Endodermal cell (in vitro differentiated cells): ENCODE data around the gene ANKFY1. TPM values are rescaled to one million over a fixed set of nuclear protein-coding genes. Genes with fewer than 3 reads are reported as not detected.

Experiments
- DNase-seq: peaks from one replicate; pipeline ENCODE4 v3.0.0-alpha.2; 2017
- H3K27ac ChIP-seq: 2 replicates; pipeline ENCODE4 v1.5.1; 2013; ENCODE audit warnings: mild to moderate bottlenecking, low read depth, low read length, moderate library complexity
- H3K27me3 ChIP-seq: 2 replicates; pipeline ENCODE4 v1.6.1; 2013; ENCODE audit warnings: mild to moderate bottlenecking, low read length, moderate library complexity; ENCODE audit not compliant: insufficient read depth, control insufficient read depth, poor library complexity, severe bottlenecking
- H3K36me3 ChIP-seq: 2 replicates; pipeline ENCODE4 v1.7.0; 2013; ENCODE audit warnings: mild to moderate bottlenecking, low read length, moderate library complexity; ENCODE audit not compliant: control insufficient read depth, insufficient read depth
- H3K4me1 ChIP-seq: one replicate; pipeline ENCODE4 v1.7.0; 2013; ENCODE audit warnings: low read length; ENCODE audit not compliant: control insufficient read depth, insufficient read depth
- H3K4me3 ChIP-seq: 2 replicates; pipeline ENCODE4 v1.5.1; 2013; ENCODE audit warnings: mild to moderate bottlenecking, low read length, moderate library complexity
- H3K9ac ChIP-seq: 2 replicates; pipeline ENCODE4 v1.6.1; 2013; ENCODE audit warnings: mild to moderate bottlenecking, low read length, moderate library complexity; ENCODE audit not compliant: poor library complexity, severe bottlenecking; ENCODE audit errors: extremely low read depth
- H3K9me3 ChIP-seq: 2 replicates; pipeline ENCODE4 v1.6.1; 2013; ENCODE audit warnings: mild to moderate bottlenecking, low read length, moderate library complexity; ENCODE audit not compliant: control insufficient read depth
- H3K27ac Mint-ChIP-seq: 2 replicates; pipeline ENCODE4 v1.8.0; 2020; ENCODE audit warnings: mixed read lengths
- H3K27me3 Mint-ChIP-seq: 2 replicates; pipeline ENCODE4 v1.8.0; 2021; ENCODE audit warnings: mild to moderate bottlenecking, mixed read lengths; ENCODE audit not compliant: insufficient read depth
- H3K36me3 Mint-ChIP-seq: 2 replicates; pipeline ENCODE4 v1.8.0; 2020; ENCODE audit warnings: low read depth, mixed read lengths
- H3K4me1 Mint-ChIP-seq: 2 replicates; pipeline ENCODE4 v1.8.0; 2020; ENCODE audit warnings: mixed read lengths
- H3K4me3 Mint-ChIP-seq: 2 replicates; pipeline ENCODE4 v1.8.0; 2020; ENCODE audit warnings: mild to moderate bottlenecking, moderate library complexity, mixed read lengths
- H3K9me3 Mint-ChIP-seq: 2 replicates; pipeline ENCODE4 v1.8.0; 2020; ENCODE audit warnings: mild to moderate bottlenecking, mixed read lengths
- WGBS, 2 experiments: methylation state at CpG; one replicate each; pipeline versions ENCODE4 v1.1.5 to v1.1.7; 2013; ENCODE audit warnings: missing lambda C conversion rate in 2 of 2, mixed read lengths in 1 of 2; ENCODE audit not compliant: insufficient coverage in 1 of 2, insufficient read length in 1 of 2; 5-methylcytosine and 5-hydroxymethylcytosine counted together
- total RNA-seq, 2 donors: library from RNA; stranded (reverse); fragmentation: NEBNext Ultra II Directional in 1 of 2; extraction: Animal tissue kit (Norgen Biotek cat#: 25700) in 1 of 2; gene quantifications; 2 replicates in 1 of 2; 3 replicates in 1 of 2; pipeline ENCODE4 v1.2.1, GENCODE V29; 2021
- TF ChIP-seq, protein P1 (sequence below): fragments of 200-600 bp; sonication (generic); conservative IDR thresholded peaks from 2 replicates; pipeline ENCODE4 v1.5.0; 2021; ENCODE audit warnings: antibody characterized with exemption, mild to moderate bottlenecking

Gene ANKFY1
- total RNA-seq, 2 donors from 2014 or later: 48.0 to 62.4 TPM

DNA sequence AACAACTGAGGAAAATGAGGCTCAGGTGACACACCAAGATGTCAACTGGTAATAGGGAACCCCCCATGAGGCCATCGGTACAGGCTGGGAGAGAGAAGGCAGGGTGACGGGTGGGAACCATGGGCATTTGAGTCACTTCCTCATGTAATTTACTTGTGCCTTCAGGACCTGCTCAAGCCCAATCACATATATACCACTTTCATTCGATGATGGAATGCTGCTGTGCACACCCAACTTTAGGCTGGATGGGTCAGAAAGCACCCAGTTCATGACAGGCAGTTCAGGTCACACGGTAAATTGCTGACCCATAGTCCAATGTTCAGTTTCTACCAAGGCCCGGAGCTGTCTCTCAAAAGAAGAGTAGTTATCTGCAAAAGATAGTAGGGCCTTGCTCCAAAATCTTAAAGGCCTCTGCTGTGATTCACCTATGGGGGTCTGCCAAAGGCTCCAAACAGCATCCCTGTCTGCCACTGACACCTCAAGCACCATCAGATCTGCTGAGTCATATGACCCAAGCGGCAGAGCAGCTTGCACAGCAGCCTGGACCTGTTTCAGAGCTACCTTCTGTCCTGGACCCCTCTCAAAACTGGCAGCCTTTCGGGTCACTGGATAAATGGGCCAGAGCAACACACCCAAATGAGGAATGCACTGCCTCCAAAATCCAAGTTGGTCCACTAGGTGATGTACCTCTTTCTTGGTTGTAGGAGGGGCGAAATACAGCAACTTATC is 145.6 kb downstream of the ANKFY1 start:
- Histone ChIP-seq H3K4me1 (no peaks in the 10 kb centered on the region), H3K9ac (no peak overlapping the region), H3K27ac (no peak overlapping the region), H3K36me3 (peaks cover 65% of the 10 kb centered on the region), H3K4me3 (no peak overlapping the region), H3K27me3 (no peaks in the 10 kb centered on the region), H3K9me3 (no peaks in the 10 kb centered on the region)
- Mint-ChIP-seq H3K36me3 (peaks cover 35% of the 10 kb centered on the region), H3K9me3 (no peaks in the 10 kb centered on the region), H3K27ac (peak overlapping the region; percentile 39), H3K4me1 (peaks cover 6% of the 10 kb centered on the region), H3K4me3 (no peak overlapping the region), H3K27me3 (no peaks in the 10 kb centered on the region)
- TF ChIP-seq, protein P1, sequence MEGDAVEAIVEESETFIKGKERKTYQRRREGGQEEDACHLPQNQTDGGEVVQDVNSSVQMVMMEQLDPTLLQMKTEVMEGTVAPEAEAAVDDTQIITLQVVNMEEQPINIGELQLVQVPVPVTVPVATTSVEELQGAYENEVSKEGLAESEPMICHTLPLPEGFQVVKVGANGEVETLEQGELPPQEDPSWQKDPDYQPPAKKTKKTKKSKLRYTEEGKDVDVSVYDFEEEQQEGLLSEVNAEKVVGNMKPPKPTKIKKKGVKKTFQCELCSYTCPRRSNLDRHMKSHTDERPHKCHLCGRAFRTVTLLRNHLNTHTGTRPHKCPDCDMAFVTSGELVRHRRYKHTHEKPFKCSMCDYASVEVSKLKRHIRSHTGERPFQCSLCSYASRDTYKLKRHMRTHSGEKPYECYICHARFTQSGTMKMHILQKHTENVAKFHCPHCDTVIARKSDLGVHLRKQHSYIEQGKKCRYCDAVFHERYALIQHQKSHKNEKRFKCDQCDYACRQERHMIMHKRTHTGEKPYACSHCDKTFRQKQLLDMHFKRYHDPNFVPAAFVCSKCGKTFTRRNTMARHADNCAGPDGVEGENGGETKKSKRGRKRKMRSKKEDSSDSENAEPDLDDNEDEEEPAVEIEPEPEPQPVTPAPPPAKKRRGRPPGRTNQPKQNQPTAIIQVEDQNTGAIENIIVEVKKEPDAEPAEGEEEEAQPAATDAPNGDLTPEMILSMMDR: no peak
- WGBS, 2 experiments: 97 to 100% methylated on average over 4 to 7 of the region's 8 CpGs
- DNase-seq: no peak

- no peaks in the 10 kb centered on the region for H3K4me1 ChIP-seq
- H3K36me3 ChIP-seq: peaks cover 62% of the 10 kb centered on the region
- H3K27ac ChIP-seq: no peak overlapping the region
- Mint-ChIP-seq H3K27ac (no peak overlapping the region), H3K27me3 (no peaks in the 10 kb centered on the region), H3K4me3 (no peak overlapping the region), H3K9me3 (no peaks in the 10 kb centered on the region), H3K36me3 (peaks cover 37% of the 10 kb centered on the region), H3K4me1 (peaks cover 6% of the 10 kb centered on the region)
- H3K4me3 ChIP-seq: no peak overlapping the region
- WGBS, 2 experiments: 79% methylated on average over 4 of the region's 4 CpGs; no CpG with 5 or more reads in 1 of the 2 experiments
- no peak overlapping the region for H3K9ac ChIP-seq
- no peaks in the 10 kb centered on the region for H3K9me3 ChIP-seq
- no peaks in the 10 kb centered on the region for H3K27me3 ChIP-seq
- DNase-seq: no peak
- TF ChIP-seq, protein P1: peak; percentile 61
Measured at GRCh38 chr17:4116516-4116915, 147.3 kb downstream of the ANKFY1 start.

Other genes starting within 250 kb of the ANKFY1 start
- 10 to 100 TPM; 21.5 to 29.4 TPM for gene ZZEF1, start 120.9 kb downstream of the ANKFY1 start, total RNA-seq
- gene CYB5D2, start 120.8 kb downstream of the ANKFY1 start, total RNA-seq: 1 to 10 TPM; 6.7 to 6.8 TPM
- gene UBE2G1, start 102.7 kb upstream of the ANKFY1 start, total RNA-seq: 100 to 1,000 TPM in 1 of 2 donors, 10 to 100 TPM in 1; 85.5 to 104 TPM
- gene SPNS3, start 170.0 kb upstream of the ANKFY1 start, total RNA-seq: not detected
- under 1 TPM in 1 of 2 donors, not detected in 1; 0.09 TPM for gene SPNS2, start 234.9 kb upstream of the ANKFY1 start, total RNA-seq